GM12891 (cell line): Measurements from ENCODE around the gene KRTAP21-3.
"Not testable (repeated sequence)": the region's sequence is repeated elsewhere in the genome, so short reads cannot be mapped to it uniquely, and the experiment has no call there.

Experiments used
- POLR2A ChIP-seq: IDR thresholded peaks from 2 replicates; pipeline ENCODE4 v1.6.1; 2011; ENCODE audit warnings: low read depth, low read length, control low read depth
- POLR2AphosphoS5 ChIP-seq: IDR thresholded peaks from 2 replicates; pipeline ENCODE4 v1.6.1; 2011; ENCODE audit warnings: low read depth, low read length, control low read depth
- TAF1 ChIP-seq: IDR thresholded peaks from 2 replicates; pipeline ENCODE4 v1.6.1; 2011; ENCODE audit warnings: low read depth, low read length, control low read depth

GRCh38 chr21:30755328-30755727 is 36.8 kb upstream of the KRTAP21-3 start, which contains the start of gene KRTAP21-1:
- TF ChIP-seq TAF1, POLR2A, POLR2AphosphoS5: not testable (repeated sequence)
